DOHH2 (cell line): ENCODE data around the gene KCNK5.

ENCODE experiments used
- CTCF ChIP-seq: fragments of 200-600 bp; sonication (generic); IDR thresholded peaks from one replicate; pipeline ENCODE4 v1.5.1; 2014; ENCODE audit warnings: antibody characterized with exemption, mild to moderate bottlenecking, low read depth, low read length; ENCODE audit not compliant: poor library complexity, severe bottlenecking
- EZH2phosphoT487 ChIP-seq: fragments of 200-600 bp; sonication (generic); IDR thresholded peaks from 2 replicates; pipeline ENCODE4 v1.6.1; 2017; ENCODE audit warnings: borderline replicate concordance, mild to moderate bottlenecking, antibody characterized with exemption, low read length, moderate library complexity, mixed read lengths

- TF ChIP-seq CTCF, result no peak
- TF ChIP-seq EZH2phosphoT487, result no peak
Observed at GRCh38 chr6:39210450-39210849, 18.8 kb downstream of the KCNK5 start.
